HCT116 (cell line): ENCODE measurements around the gene STK38L. TPM values are rescaled to one million over a fixed set of nuclear protein-coding genes. Genes with fewer than 3 reads are reported as not detected.

Experiments used
- ATAC-seq: fragments of 200-7000 bp; cut with Tn5 transposase; 2 replicates; pipeline ENCODE4 v1.9.1; 2020; ENCODE audit warnings: mild to moderate bottlenecking, moderate library complexity
- BruUV-seq: library from RNA; stranded (reverse); fragments of 400-500 nt; replicated peaks from 2 replicates; lab custom pipeline; 2021; lab: Mats Ljungman, UMichigan
- CTCF ChIA-PET: fragments of 300-600 bp; sonication (Branson Sonifier 250); formaldehyde crosslinking; loops from one replicate; lab custom pipeline; 2021; ENCODE audit warnings: antibody characterized with exemption; lab: Charles Lee
- POLR2A ChIA-PET: fragments of 300-600, 350-600 bp; sonication (Branson Sonifier 250); formaldehyde crosslinking; loops from one replicate; lab custom pipeline; 2021; ENCODE audit warnings: antibody characterized with exemption; lab: Charles Lee
- RAD21 ChIA-PET, 2 experiments: fragments of 300-600 bp; sonication (Branson Sonifier 250); formaldehyde crosslinking; loops; one replicate each; lab custom pipeline; 2023; ENCODE audit warnings: low total read pairs in 2 of 2; ENCODE audit not compliant: uncharacterized antibody in 2 of 2, unreplicated experiment in 2 of 2, low non-redundant PET in 1 of 2; lab: Charles Lee
- DNase-seq: peaks from one replicate; pipeline ENCODE4 v3.0.0-alpha.2; 2010; ENCODE audit warnings: low read depth, low spot score
- H2AFZ ChIP-seq: fragments of 200-600 bp; shearing (Covaris generic), sonication (generic); 2 replicates; pipeline ENCODE4 v1.6.1; 2017; ENCODE audit warnings: low read depth, mixed run types, mixed read lengths, antibody characterized with exemption, low read length; ENCODE audit not compliant: poor library complexity, severe bottlenecking
- H3K27ac ChIP-seq: 2 replicates; pipeline ENCODE4 v1.5.1; 2012; ENCODE audit warnings: low read depth, low read length
- H3K27me3 ChIP-seq: fragments of 200-600 bp; sonication (generic); 2 replicates; pipeline ENCODE4 v1.6.1; 2016; ENCODE audit warnings: mixed run types, low read length, mixed read lengths; ENCODE audit not compliant: insufficient read depth
- H3K36me3 ChIP-seq, 2 experiments: fragments of 200-500 bp in 1 of 2; fragments of 200-600 bp in 1 of 2; sonication (Bioruptor generic) in 1 of 2; sonication (generic) in 1 of 2; 2 replicates each; pipeline versions ENCODE4 v1.5.1 to v1.6.1; 2014 to 2016; ENCODE audit warnings: low read length in 2 of 2, inconsistent platforms in 1 of 2, mixed read lengths in 1 of 2, mixed run types in 1 of 2; ENCODE audit not compliant: insufficient read depth in 2 of 2, control insufficient read depth in 1 of 2
- H3K4me1 ChIP-seq, 2 experiments: fragments of 200-600 bp in 1 of 2; sonication (generic) in 1 of 2; 2 replicates each; pipeline versions ENCODE4 v1.5.1 to v1.6.1; 2012 to 2017; ENCODE audit warnings: low read length in 2 of 2, inconsistent platforms in 1 of 2, mild to moderate bottlenecking in 1 of 2, mixed read lengths in 1 of 2, mixed run types in 1 of 2, moderate library complexity in 1 of 2; ENCODE audit not compliant: insufficient read depth in 2 of 2, control insufficient read depth in 1 of 2
- H3K4me2 ChIP-seq: fragments of 200-600 bp; sonication (generic); 2 replicates; pipeline ENCODE4 v1.6.1; 2017; ENCODE audit warnings: mixed run types, low read length, mixed read lengths
- H3K4me3 ChIP-seq, 2 experiments: fragments of 200-600 bp in 1 of 2; sonication (generic) in 1 of 2; replicated peaks in 1 of 2; 2 replicates each; pipeline ENCODE4 v1.5.1; 2011 to 2016; ENCODE audit warnings: low read length in 2 of 2, control low read depth in 1 of 2, low read depth in 1 of 2, mild to moderate bottlenecking in 1 of 2, mixed read lengths in 1 of 2, mixed run types in 1 of 2
- H3K79me2 ChIP-seq: fragments of 200-600 bp; sonication (generic); 2 replicates; pipeline ENCODE4 v1.6.1; 2017; ENCODE audit warnings: mild to moderate bottlenecking, mixed run types, low read length, moderate library complexity, mixed read lengths; ENCODE audit not compliant: insufficient read depth
- H3K9ac ChIP-seq: fragments of 200-600 bp; sonication (generic); 2 replicates; pipeline ENCODE4 v1.6.1; 2016; ENCODE audit warnings: low read length, mixed read lengths
- H3K9me2 ChIP-seq: fragments of 200-600 bp; sonication (generic), shearing (Covaris generic); 2 replicates; pipeline ENCODE4 v1.6.1; 2017; ENCODE audit warnings: mixed run types, mild to moderate bottlenecking, moderate library complexity; ENCODE audit not compliant: insufficient read depth
- H3K9me3 ChIP-seq, 2 experiments: fragments of 200-500 bp in 1 of 2; fragments of 200-600 bp in 1 of 2; sonication (Bioruptor generic) in 1 of 2; sonication (generic) in 1 of 2; 2 replicates each; pipeline ENCODE4 v1.6.1; 2014 to 2017; ENCODE audit warnings: low read length in 2 of 2, mixed read lengths in 2 of 2, inconsistent platforms in 1 of 2, low read depth in 1 of 2, mild to moderate bottlenecking in 1 of 2, mixed run types in 1 of 2, moderate library complexity in 1 of 2; ENCODE audit not compliant: control insufficient read depth in 1 of 2, insufficient read depth in 1 of 2
- H4K20me1 ChIP-seq: fragments of 200-600 bp; sonication (generic), shearing (Covaris generic); 2 replicates; pipeline ENCODE4 v1.6.1; 2017; ENCODE audit warnings: mixed run types, mild to moderate bottlenecking, moderate library complexity; ENCODE audit not compliant: insufficient read depth
- CBX3 ChIP-seq: IDR thresholded peaks from 2 replicates; pipeline ENCODE4 v1.6.1; 2012; ENCODE audit warnings: low read depth
- CEBPB ChIP-seq: IDR thresholded peaks from 2 replicates; pipeline ENCODE4 v1.6.1; 2012; ENCODE audit warnings: low read depth
- EGR1 ChIP-seq: IDR thresholded peaks from 2 replicates; pipeline ENCODE4 v1.6.1; 2012; ENCODE audit warnings: low read depth
- ELF1 ChIP-seq: IDR thresholded peaks from 2 replicates; pipeline ENCODE4 v1.6.1; 2012; ENCODE audit warnings: low read depth, borderline replicate concordance
- EZH2phosphoT487 ChIP-seq: fragments of 200-600 bp; IDR thresholded peaks from 2 replicates; pipeline ENCODE4 v1.6.1; 2018; ENCODE audit warnings: antibody characterized with exemption, borderline replicate concordance
- POLR2A ChIP-seq: IDR thresholded peaks from 2 replicates; pipeline ENCODE4 v1.7.0; 2011; ENCODE audit warnings: borderline replicate concordance; ENCODE audit not compliant: insufficient read depth, insufficient read length; ENCODE audit errors: extremely low read depth
- POLR2AphosphoS5 ChIP-seq: IDR thresholded peaks from 2 replicates; pipeline ENCODE4 v1.6.1; 2011; ENCODE audit warnings: mild to moderate bottlenecking, low read depth, low read length, moderate library complexity
- RAD21 ChIP-seq: IDR thresholded peaks from 2 replicates; pipeline ENCODE4 v1.6.1; 2012; ENCODE audit warnings: low read depth, mild to moderate bottlenecking
- SP1 ChIP-seq: IDR thresholded peaks from 2 replicates; pipeline ENCODE4 v1.6.1; 2012; ENCODE audit warnings: low read depth
- TCF7L2 ChIP-seq: IDR thresholded peaks from 2 replicates; pipeline ENCODE4 v1.7.0; 2011; ENCODE audit warnings: borderline replicate concordance, inconsistent platforms; ENCODE audit not compliant: insufficient read depth, insufficient read length; ENCODE audit errors: extremely low read depth
- intact Hi-C: fragments of 100-400 bp; cut with micrococcal nuclease; formaldehyde crosslinking; loops from 2 replicates; pipeline ENCODE4 v1.10.0; 2022
- total RNA-seq: library from RNA; stranded (reverse); gene quantifications from one replicate; pipeline ENCODE4 v1.2.1, GENCODE V29; 2021; ENCODE audit not compliant: unreplicated experiment
- TF ChIP-seq, protein P1 (sequence below): IDR thresholded peaks from 2 replicates; pipeline ENCODE4 v1.6.1; 2012; ENCODE audit warnings: low read depth
- TF ChIP-seq, protein P2 (sequence below), 3 experiments: fragments of 200-600 bp in 1 of 3; sonication (generic) in 1 of 3; IDR thresholded peaks in 2 of 3; conservative IDR thresholded peaks in 1 of 3; 2 replicates each; pipeline ENCODE4 v1.5.1; 2012 to 2017; ENCODE audit warnings: low read depth in 2 of 3, low read length in 2 of 3, antibody characterized with exemption in 1 of 3, borderline replicate concordance in 1 of 3, control low read depth in 1 of 3, mild to moderate bottlenecking in 1 of 3, mixed read lengths in 1 of 3, mixed run types in 1 of 3, moderate library complexity in 1 of 3; ENCODE audit not compliant: insufficient read depth in 1 of 3

Gene STK38L
- total RNA-seq, 1 experiment from 2014 or later = 23.9 TPM

DNA sequence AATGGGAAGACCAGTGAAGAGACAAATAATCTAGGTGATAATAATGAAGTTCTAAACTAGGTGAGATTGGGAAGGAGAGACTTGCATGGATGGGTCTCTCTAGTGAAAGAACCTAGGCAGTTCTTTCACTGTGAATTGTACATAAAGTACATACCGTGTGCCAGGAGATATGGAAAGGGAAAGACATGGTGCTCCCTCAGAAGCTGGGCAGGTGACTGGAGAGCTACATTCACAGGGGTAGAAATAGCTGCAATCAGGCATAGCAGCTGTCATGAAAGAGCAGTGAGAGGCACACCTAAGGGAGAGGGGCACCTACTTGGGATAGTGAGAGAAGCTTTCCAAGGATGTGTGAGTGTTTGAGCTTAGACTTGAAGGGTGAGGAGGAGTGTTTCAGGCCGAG is 9.3 kb downstream of the STK38L start:
- no peak overlapping the region for H3K4me3 ChIP-seq
- no peak overlapping the region for H3K4me2 ChIP-seq
- DNase-seq = no peak
- H4K20me1 ChIP-seq = no peaks in the 10 kb centered on the region
- H3K36me3 ChIP-seq = no peaks in the 10 kb centered on the region
- ChIA-PET POLR2A (no interaction called here), RAD21 (no interaction called here), CTCF (no interaction called here)
- no TSS peak for BruUV-seq
- ATAC-seq = no peak
- H3K27ac ChIP-seq = no peak overlapping the region
- H3K9me3 ChIP-seq = no peaks in the 10 kb centered on the region
- TF ChIP-seq ELF1 = no peak
- no peak for TF ChIP-seq POLR2AphosphoS5
- no peak for TF ChIP-seq CEBPB
- TF ChIP-seq, protein P1, sequence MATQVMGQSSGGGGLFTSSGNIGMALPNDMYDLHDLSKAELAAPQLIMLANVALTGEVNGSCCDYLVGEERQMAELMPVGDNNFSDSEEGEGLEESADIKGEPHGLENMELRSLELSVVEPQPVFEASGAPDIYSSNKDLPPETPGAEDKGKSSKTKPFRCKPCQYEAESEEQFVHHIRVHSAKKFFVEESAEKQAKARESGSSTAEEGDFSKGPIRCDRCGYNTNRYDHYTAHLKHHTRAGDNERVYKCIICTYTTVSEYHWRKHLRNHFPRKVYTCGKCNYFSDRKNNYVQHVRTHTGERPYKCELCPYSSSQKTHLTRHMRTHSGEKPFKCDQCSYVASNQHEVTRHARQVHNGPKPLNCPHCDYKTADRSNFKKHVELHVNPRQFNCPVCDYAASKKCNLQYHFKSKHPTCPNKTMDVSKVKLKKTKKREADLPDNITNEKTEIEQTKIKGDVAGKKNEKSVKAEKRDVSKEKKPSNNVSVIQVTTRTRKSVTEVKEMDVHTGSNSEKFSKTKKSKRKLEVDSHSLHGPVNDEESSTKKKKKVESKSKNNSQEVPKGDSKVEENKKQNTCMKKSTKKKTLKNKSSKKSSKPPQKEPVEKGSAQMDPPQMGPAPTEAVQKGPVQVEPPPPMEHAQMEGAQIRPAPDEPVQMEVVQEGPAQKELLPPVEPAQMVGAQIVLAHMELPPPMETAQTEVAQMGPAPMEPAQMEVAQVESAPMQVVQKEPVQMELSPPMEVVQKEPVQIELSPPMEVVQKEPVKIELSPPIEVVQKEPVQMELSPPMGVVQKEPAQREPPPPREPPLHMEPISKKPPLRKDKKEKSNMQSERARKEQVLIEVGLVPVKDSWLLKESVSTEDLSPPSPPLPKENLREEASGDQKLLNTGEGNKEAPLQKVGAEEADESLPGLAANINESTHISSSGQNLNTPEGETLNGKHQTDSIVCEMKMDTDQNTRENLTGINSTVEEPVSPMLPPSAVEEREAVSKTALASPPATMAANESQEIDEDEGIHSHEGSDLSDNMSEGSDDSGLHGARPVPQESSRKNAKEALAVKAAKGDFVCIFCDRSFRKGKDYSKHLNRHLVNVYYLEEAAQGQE = no peak
- no peak for TF ChIP-seq EZH2phosphoT487
- TF ChIP-seq, protein P2, sequence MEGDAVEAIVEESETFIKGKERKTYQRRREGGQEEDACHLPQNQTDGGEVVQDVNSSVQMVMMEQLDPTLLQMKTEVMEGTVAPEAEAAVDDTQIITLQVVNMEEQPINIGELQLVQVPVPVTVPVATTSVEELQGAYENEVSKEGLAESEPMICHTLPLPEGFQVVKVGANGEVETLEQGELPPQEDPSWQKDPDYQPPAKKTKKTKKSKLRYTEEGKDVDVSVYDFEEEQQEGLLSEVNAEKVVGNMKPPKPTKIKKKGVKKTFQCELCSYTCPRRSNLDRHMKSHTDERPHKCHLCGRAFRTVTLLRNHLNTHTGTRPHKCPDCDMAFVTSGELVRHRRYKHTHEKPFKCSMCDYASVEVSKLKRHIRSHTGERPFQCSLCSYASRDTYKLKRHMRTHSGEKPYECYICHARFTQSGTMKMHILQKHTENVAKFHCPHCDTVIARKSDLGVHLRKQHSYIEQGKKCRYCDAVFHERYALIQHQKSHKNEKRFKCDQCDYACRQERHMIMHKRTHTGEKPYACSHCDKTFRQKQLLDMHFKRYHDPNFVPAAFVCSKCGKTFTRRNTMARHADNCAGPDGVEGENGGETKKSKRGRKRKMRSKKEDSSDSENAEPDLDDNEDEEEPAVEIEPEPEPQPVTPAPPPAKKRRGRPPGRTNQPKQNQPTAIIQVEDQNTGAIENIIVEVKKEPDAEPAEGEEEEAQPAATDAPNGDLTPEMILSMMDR (IDR thresholded peaks at IDR 0.05 in 2 of 3, conservative IDR thresholded peaks at IDR 0.05 in 1 of 3; ENCODE audit: borderline replicate concordance in 1 of 3, insufficient read depth in 1 of 3, low read depth in 2 of 3, low read length in 2 of 3) = no peak
- no peak for TF ChIP-seq CBX3
- TF ChIP-seq TCF7L2 = no peak
- TF ChIP-seq SP1 = no peak
- TF ChIP-seq EGR1 = no peak
- no peak for TF ChIP-seq POLR2A
- no peak for TF ChIP-seq RAD21
- no peaks in the 10 kb centered on the region for H3K4me1 ChIP-seq
- H3K27me3 ChIP-seq = no peaks in the 10 kb centered on the region
- intact Hi-C loops = no loop called here
- H3K79me2 ChIP-seq = peaks cover 7% of the 10 kb centered on the region
- no peaks in the 10 kb centered on the region for H3K9me2 ChIP-seq
- no peak overlapping the region for H2AFZ ChIP-seq
- no peak overlapping the region for H3K9ac ChIP-seq
